Germinal center (tissue), 1 donor: Measurements from ENCODE around the gene NYAP1.
"Not testable (repeated sequence)": the region's sequence is repeated elsewhere in the genome, so short reads cannot be mapped to it uniquely, and the experiment has no call there.

Experiments
- DNase-seq: peaks from one replicate; pipeline ENCODE4 v3.0.0; 2012; ENCODE audit warnings: mixed read lengths, low spot score

The NYAP1 gene

DNA sequence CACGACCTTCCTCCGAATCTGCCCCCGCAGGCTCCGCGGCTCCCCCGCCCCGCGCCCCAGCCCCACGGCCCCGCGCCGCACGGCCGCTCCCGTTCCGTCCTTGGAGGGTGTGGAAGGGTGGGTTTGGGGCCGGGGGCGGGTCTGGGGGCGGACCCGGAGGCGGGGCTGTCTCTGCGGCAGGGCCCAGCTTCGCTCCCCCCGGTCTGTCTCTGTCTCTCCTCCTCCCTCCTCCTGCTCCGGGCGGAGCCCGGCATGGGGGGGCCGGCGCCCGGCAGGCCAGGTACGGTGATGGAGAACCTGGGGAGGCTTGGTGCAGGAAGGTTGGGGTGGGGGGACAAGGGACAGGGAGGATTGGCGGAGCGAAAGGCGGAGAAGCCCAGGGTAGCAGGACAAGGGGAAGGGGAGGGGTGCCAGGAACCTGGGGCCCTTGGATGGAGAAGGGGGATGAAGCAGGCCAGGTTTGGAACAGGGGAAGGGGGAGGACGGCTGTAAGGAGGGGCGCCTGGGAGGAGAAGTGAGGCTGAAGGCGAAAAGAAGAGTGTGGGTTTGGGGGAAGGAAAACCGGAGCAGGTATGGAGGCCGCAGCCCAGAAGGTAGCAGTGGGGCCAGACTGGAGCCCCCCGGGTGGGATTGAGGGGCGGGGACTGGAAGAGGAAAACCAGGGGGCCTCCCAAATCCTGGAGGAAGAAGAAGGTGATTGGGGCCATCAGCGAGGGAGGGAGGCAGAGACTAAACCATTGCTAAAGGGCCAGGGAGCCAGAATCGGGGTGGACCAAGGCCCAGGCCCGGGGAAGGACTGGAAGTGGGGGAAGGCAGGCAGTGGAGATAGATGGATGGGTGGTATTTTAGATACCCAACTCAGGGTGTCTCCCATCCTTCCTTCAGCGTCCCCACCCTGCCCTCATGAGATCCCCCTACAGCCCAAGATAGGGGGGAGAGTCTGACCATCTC, at the start of gene NYAP1:
Gene NYAP1, plus strand, starts transcription at position 206 of the 951 bp plus-strand sequence. CDS start 1,385 bp downstream, outside the sequence.
- DNase-seq = peak; percentile 47

GRCh38 chr7:100434297-100435144, 49.2 kb upstream of the NYAP1 start:
- no peak for DNase-seq

DNA sequence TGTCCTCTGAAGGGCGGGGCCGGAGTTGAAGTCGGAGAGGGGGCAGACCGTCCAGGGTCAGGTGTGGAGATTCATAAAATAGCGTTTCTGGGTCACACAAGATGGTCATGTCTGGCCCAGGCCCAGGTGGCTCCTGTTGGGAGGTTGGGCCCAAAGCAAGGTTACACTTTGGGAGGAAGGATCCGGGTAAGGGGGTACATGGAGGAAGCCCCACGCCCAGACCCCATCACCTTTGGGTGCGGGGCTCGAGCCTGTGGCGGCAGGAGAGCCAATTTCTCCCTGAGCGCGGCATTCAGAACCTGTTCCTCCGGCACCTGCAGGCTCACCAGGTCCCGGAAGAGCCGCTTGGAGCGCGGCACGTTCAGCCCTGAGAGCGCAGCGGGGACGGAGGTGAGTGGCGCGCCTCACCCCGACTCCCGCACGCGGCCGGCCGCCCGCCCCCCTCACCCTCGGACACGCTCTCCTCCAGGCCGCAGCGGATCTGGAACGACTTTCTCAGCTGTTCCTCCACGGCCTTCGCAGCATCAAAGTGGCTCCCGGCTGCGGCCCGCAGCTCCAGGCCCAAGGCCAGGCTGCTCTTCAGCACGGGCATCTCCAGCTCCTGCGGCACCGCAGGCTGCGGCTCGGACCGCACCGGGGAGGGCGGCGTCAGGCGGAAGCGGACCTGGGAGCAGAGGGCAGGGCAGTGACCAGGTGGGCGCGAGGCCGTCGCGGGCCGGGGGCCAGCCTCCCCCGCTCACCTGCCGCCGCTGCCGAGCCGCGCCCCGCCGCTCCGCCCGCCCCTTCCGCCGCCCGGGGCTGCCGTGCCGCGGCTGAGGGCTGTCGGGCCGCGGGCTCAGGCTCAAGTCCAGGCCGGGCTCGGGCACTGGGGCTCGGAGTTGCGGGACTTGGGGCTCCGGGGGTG, 48.1 kb upstream of the NYAP1 start:
- peak; percentile 77 for DNase-seq

DNA sequence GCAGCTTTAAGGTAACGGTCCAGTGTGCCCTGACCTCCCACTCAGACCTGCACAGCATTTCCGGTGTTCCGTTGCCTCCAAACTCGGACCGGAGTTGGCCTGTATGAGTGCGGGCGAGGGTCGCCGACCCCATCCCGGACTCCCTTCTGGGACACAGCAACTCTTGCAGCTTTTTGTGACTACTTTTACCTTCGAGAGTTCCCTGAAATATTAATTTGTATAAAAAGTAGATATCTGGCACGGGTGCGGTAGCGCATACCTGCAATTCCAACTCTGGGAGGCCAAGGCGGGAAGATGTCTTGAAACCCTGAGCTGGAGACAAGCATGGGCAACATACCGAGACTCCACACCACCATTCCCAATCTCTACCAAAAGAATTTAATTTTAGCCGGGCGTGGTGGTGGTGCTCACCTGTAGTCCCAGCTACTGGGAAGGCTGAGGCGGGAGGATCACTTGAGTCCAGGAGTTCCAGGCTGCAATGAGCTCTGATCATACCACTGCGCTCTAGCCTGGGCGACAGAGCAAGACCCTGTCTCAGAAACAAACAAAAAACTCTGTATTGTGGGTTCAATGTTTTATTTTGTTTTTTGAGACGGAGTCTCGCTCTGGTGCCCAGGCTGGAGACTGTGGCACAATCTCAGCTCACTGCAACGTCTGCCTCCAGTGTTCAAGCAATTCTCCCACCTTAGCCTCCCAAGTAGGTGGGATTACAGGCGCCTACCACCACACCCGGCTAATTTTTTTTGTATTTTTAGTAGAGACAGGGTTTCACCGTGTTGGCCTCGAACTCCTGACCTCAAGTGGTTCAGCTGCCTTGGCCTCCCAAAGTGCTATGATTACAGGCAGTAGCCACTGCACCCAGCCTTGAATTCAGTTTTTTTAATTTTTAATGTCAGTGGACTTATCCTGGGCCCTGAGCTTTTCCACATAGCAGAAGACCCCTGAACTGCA, 46.3 kb upstream of the NYAP1 start:
- no peak for DNase-seq

GRCh38 chr7:100438172-100438571, 45.6 kb upstream of the NYAP1 start:
- no peak for DNase-seq

DNA sequence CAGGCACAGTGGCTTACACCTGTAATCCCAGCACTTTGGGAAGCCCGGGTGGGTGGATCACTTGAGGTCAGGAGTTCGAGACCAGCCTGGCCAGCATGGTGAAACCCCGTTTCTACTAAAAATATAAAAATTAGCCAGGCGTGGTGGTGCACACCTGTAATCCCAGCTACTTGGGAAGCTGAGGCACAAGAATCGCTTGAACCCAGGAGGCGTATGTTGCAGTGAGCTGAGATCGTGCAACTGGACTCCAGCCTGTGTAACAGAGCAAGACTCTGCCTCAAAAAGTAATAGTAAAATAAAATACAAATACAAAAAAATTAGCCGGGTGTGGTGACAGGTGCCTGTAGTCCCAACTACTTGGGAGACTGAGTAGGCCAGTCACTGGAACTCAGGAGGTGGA, 45.0 kb upstream of the NYAP1 start:
- not testable (repeated sequence) for DNase-seq

DNA sequence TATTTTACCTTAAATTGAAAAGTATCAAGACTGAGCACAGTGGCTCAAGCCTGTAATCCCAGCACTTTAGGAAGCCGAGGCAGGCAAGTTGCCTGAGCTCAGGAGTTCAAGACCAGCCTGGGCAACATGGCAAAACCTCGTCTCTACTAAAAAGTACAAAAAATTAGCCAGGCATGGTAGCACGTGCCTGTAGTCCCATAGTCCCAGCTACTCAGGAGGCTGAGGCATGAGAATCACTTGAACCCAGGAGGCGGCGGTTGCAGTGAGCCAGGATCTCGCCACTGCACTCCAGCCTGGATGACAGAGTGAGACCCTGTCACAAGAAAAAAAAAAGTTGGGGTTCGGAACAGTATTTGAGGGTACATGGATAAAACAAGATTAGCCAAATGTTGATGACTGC, 44.5 kb upstream of the NYAP1 start:
- DNase-seq = not testable (repeated sequence)

- DNase-seq = no peak
Measured at GRCh38 chr7:100441641-100442535, 41.8 kb upstream of the NYAP1 start.

- no peak for DNase-seq
Measured at GRCh38 chr7:100443096-100443840, 40.5 kb upstream of the NYAP1 start.

DNA sequence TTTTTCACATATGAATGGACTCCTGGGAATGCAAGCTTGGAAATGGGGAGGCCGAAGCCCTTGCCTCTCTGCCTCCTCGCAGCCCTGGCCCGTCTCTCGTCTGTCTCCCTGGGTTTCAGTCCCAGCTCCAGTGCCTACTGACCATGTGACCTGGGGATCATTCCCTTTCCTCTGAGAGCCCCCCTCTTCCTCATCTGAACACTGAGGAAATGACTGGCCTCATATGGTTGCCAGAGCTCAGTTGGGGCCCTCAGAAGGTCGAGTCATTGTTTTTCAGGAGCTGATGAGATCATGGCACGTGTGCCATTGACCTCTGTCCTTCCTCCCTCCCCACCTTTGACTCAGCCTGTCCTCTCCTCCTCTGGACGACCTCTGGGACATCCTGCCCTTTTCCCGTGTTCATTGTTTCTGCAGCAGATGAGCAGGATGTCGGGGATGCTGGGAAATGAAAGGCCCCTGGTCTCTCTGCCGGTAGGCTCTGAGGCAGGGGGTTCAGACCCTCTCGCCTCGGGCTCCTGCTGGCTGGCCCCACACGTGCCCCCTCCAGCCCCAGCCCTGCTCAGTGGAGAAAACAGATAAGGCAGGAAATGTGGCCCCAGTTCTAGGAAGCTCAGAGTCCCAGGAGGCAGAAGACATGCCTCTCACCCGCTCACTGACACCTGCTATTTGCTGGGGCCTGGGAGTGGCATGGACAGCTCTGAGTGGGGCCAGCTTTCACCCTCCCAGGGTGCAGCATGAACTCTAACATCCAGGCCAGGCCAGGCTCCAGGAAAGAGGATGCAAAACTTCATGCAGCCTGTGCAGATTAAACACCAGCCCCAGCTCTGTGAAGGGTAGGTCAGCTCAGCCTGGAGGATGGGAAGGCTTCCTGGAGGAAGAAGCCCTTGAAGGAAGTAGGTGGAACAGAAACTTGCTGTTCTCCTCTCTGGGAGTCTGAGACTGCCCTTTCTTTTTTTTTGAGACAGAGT, 39.1 kb upstream of the NYAP1 start:
- DNase-seq = no peak

DNA sequence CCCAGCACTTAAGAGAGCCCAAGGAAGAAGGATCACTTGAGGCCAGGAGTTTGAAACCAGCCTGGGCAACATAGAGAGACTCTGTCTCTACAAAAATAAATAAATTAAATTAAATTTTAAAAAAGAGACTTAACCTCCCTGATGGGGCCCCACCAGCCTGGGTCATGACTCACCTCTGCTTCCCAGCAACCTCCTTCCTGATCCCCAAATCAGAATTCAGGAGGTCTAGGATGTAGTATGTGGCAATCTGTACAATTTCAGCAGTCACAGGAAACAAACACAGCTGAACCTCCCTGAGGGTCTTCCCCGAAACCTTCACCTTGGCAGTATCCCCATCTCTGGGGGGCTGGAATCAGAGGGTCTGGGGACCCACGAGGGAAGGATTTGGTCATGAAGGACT, 37.7 kb upstream of the NYAP1 start:
- DNase-seq = no peak

DNA sequence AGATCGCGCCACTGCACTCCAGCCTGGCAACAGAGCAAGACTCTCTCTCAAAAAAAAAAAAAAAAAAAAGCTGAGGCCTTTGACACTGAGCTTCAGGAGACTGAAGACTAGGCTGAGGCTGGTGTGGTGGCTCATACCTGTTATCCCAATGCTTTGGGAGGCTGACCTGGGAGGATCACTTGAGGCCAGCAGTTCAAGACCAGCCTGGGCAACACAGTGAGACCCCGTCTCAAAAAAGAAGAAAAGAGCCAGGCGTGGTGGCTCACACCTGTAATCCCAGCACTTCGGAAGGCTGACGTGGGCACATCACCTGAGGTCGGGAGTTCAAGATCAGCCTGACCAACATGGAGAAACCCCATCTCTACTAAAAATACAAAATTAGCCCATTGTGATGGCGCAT, 36.4 kb upstream of the NYAP1 start:
- not testable (repeated sequence) for DNase-seq

GRCh38 chr7:100449190-100449795, 34.4 kb upstream of the NYAP1 start:
- no peak for DNase-seq

DNA sequence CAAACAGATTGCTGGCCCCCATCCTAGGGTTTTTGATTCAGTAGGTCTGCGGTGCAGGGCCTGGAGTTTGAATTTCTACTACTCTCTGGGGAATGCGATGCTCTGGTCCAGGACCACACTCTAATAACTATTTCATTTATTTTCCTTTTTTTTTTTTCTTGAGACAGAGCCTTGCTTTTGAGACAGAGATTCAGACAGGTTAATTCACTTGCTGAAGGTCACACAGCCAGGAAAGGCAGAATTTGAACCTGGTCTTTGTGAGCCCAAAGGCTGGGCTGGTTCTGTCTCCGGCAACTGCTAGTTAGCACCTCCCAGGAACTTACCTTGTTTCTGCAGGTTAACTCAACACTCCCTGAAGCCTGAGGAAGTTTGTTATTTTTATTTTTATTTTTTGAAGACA, 31.2 kb upstream of the NYAP1 start:
- no peak for DNase-seq

- DNase-seq = not testable (repeated sequence)
Measured at GRCh38 chr7:100453854-100454253, 29.9 kb upstream of the NYAP1 start.

GRCh38 chr7:100455206-100455605, 28.5 kb upstream of the NYAP1 start:
- no peak for DNase-seq

GRCh38 chr7:100456562-100456961, 27.2 kb upstream of the NYAP1 start:
- no peak for DNase-seq
